Endometrial microvascular endothelial cells (primary cell): ENCODE measurements around the gene OLIG2. TPM values are rescaled to one million over a fixed set of nuclear protein-coding genes. Genes with fewer than 3 reads are reported as not detected.

Source experiments
- in situ Hi-C: cut with HindIII; loops from 2 replicates; pipeline ENCODE4 v1.10.0; 2017; ENCODE audit warnings: low sequenced_read_pairs, low pct_unique_long_range_greater_than_20kb; ENCODE audit errors: inconsistent ontology term
- total RNA-seq: library from RNA; depleted of rRNA; stranded (reverse); fragments of >200 nt; gene quantifications from one replicate; pipeline ENCODE4 v1.2.3, GENCODE V29; 2015; ENCODE audit errors: inconsistent ontology term

OLIG2 gene
- total RNA-seq, 1 donor from 2014 or later, result not detected

DNA sequence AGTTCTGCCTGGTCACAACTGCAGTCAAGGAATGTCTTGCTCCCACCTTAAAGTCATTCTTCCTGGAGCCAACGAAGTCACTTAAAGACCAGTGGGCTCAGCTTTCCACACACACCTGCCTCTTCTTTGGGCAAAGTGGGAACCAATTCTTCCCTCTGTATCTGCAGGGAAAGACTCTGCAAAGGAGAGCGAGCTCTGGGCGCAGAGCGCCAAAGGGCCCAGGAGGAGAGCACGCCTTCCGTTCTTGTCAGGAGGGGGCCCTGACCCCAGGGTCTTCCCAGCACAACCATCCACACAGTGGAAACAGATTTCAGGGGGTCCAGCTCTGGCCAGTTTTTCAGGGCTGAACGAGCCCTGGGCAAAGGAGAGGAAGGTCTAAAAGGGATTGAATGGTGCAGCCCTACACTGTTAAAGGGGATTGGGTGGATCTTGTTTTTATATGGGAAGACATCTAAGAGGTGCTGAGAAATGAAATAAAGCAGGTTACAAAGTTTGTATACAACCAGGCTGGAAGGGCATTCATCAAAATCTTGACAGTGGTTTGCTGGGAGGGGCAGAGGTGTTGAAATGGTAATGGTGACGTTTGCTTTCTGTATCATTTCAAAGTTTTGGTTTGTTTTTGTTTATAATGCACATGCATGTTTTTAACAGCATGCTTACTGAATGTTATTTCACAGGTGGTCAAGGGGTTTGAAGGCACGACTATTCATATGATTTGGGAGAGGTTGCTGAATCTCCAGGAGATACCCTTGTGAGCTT lies 6.8 kb upstream of the OLIG2 start:
- in situ Hi-C loops, result no loop called here

DNA sequence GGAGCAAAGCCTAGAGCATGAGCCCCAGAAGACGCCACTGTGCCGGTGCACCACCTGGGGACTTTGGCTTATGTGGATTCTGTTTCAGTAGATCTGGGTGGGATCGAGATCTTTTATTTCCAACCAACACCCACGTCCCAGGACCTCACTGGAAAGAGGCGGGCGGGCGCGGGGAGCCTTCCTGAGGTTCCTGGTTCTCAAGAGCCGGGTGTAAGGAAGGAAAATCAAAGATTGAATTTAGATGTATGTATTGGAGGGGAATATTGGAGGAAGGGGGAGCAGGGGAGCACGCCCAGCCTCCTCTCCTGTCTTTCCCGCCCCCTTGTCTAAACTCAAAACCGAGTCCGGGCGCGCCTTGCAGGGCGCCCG lies 6.2 kb upstream of the OLIG2 start:
- in situ Hi-C loops, result no loop called here

- in situ Hi-C loops, result no loop called here
Observed at GRCh38 chr21:33019885-33020557, 5.7 kb upstream of the OLIG2 start.

GRCh38 chr21:33020558-33021100 lies 5.1 kb upstream of the OLIG2 start:
- in situ Hi-C loops, result no loop called here

DNA sequence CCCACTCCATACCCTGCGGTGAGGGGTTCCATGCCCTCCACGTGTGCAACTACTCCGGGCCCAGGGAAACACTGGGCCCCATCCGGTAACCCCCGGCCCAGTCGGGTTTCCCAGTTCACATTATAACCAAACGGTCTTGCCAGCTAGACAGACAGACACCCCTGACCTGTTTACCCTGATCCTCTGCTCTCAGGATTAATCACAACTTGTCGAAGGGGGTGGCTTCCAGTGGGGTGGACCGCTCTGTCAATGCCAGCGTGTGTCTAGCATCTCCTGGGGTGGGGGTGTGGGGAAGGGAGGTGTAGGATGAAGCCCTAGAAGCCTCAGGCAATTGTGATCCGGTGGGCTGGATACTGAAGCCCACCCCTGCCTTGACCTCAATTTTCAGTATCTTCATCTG lies 4.6 kb upstream of the OLIG2 start:
- in situ Hi-C loops, result no loop called here

DNA sequence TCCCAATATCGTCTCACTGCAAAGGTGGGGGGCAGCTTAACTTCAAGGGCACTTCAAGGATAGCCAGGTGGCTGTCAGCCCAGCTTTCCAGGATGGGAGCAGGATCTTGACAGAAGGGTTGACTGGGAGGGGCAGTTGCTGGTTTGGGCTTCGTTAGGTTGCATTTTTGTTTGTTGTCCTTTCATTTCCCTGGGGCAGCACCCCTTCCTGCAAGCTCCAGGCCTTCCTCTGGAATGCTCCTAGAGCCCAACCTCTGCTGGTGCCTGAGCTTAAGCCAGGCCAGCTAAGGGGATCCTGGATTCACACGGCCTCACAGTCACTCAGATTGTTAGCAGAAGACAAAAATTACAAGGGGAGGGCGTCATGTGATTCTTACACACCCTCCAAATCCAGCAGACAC lies 4.1 kb upstream of the OLIG2 start:
- in situ Hi-C loops, result no loop called here

DNA sequence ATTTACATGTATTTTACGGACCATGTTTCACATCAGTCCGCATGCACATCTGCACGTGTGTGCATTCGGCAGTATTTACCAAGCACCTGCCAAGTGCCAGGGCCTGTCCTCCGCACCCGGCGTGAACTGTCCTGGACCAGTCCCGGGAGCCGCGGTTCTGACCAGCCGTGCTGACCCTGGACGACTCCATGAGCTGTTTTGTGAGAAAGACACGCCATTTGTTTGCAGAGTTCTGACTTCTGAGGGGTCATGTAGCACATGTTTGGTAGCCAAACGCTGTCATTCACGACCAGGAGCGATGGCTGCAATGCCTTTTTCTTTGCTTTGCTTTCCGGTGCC lies 3.3 kb upstream of the OLIG2 start:
- in situ Hi-C loops, result no loop called here

- in situ Hi-C loops, result no loop called here
Observed at GRCh38 chr21:33022828-33023573, 2.7 kb upstream of the OLIG2 start.

DNA sequence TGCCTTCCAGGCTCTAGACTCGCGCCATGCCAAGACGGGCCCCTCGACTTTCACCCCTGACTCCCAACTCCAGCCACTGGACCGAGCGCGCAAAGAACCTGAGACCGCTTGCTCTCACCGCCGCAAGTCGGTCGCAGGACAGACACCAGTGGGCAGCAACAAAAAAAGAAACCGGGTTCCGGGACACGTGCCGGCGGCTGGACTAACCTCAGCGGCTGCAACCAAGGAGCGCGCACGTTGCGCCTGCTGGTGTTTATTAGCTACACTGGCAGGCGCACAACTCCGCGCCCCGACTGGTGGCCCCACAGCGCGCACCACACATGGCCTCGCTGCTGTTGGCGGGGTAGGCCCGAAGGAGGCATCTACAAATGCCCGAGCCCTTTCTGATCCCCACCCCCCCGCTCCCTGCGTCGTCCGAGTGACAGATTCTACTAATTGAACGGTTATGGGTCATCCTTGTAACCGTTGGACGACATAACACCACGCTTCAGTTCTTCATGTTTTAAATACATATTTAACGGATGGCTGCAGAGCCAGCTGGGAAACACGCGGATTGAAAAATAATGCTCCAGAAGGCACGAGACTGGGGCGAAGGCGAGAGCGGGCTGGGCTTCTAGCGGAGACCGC lies 2.0 kb upstream of the OLIG2 start:
- in situ Hi-C loops, result no loop called here

- in situ Hi-C loops, result no loop called here
Observed at GRCh38 chr21:33024201-33025103, 1.3 kb upstream of the OLIG2 start.

DNA sequence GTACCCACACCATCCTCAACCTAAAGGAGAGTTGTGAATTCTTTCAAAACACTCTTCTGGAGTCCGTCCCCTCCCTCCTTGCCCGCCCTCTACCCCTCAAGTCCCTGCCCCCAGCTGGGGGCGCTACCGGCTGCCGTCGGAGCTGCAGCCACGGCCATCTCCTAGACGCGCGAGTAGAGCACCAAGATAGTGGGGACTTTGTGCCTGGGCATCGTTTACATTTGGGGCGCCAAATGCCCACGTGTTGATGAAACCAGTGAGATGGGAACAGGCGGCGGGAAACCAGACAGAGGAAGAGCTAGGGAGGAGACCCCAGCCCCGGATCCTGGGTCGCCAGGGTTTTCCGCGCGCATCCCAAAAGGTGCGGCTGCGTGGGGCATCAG lies 638 bp upstream of the OLIG2 start:
- in situ Hi-C loops, result no loop called here

DNA sequence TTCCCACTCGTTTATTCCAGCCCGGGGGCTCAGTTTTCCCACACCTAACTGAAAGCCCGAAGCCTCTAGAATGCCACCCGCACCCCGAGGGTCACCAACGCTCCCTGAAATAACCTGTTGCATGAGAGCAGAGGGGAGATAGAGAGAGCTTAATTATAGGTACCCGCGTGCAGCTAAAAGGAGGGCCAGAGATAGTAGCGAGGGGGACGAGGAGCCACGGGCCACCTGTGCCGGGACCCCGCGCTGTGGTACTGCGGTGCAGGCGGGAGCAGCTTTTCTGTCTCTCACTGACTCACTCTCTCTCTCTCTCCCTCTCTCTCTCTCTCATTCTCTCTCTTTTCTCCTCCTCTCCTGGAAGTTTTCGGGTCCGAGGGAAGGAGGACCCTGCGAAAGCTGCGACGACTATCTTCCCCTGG lies 716 bp downstream of the OLIG2 start:
- in situ Hi-C loops, result no loop called here

DNA sequence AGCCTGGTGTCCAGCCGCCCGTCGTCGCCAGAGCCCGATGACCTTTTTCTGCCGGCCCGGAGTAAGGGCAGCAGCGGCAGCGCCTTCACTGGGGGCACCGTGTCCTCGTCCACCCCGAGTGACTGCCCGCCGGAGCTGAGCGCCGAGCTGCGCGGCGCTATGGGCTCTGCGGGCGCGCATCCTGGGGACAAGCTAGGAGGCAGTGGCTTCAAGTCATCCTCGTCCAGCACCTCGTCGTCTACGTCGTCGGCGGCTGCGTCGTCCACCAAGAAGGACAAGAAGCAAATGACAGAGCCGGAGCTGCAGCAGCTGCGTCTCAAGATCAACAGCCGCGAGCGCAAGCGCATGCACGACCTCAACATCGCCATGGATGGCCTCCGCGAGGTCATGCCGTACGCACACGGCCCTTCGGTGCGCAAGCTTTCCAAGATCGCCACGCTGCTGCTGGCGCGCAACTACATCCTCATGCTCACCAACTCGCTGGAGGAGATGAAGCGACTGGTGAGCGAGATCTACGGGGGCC lies 1.2 kb downstream of the OLIG2 start:
- in situ Hi-C loops, result no loop called here

GRCh38 chr21:33027401-33028286 lies 1.9 kb downstream of the OLIG2 start:
- in situ Hi-C loops, result no loop called here

GRCh38 chr21:33028287-33028670 lies 2.5 kb downstream of the OLIG2 start:
- in situ Hi-C loops, result no loop called here

- in situ Hi-C loops, result no loop called here
Observed at GRCh38 chr21:33028773-33029384, 3.1 kb downstream of the OLIG2 start.

DNA sequence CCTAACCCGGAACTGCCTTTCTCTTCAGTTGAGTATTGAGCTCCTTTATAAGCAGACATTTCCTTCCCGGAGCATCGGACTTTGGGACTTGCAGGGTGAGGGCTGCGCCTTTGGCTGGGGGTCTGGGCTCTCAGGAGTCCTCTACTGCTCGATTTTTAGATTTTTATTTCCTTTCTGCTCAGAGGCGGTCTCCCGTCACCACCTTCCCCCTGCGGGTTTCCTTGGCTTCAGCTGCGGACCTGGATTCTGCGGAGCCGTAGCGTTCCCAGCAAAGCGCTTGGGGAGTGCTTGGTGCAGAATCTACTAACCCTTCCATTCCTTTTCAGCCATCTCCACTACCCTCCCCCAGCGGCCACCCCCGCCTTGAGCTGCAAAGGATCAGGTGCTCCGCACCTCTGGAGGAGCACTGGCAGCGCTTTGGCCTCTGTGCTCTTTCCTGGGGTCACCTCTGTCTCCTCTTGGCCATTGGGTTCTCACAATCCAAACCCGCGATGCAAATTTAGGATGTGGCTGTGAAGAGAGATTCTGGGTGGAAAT lies 3.7 kb downstream of the OLIG2 start:
- in situ Hi-C loops, result no loop called here
